ENCODE measurements around the gene CTSF.

Gene CTSF

DNA sequence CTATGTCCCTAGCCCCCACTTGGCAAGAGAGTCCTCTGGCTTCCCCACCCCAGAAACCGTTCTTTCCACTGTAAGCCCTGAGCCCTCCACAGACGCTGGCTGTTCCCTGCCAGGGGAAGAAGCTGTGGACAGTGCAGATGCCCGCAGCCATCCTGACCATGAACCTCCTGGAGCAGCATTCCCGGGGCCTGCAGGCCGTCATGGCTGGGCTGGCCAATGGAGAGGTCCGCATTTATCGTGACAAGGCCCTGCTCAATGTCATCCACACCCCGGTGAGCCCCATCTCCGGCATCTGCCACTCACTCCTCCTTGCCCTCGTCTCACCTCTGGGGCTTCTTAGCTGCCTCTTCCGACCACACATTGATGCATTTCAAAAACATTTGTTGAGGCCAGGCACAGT is 44.8 kb downstream of the CTSF start:
- no peaks in the 10 kb centered on the region for H3K79me2 ChIP-seq (ENCODE audit: low read length)
- no peaks in the 10 kb centered on the region for H3K4me1 ChIP-seq (ENCODE audit: low read length)
- TF ChIP-seq, protein P1, sequence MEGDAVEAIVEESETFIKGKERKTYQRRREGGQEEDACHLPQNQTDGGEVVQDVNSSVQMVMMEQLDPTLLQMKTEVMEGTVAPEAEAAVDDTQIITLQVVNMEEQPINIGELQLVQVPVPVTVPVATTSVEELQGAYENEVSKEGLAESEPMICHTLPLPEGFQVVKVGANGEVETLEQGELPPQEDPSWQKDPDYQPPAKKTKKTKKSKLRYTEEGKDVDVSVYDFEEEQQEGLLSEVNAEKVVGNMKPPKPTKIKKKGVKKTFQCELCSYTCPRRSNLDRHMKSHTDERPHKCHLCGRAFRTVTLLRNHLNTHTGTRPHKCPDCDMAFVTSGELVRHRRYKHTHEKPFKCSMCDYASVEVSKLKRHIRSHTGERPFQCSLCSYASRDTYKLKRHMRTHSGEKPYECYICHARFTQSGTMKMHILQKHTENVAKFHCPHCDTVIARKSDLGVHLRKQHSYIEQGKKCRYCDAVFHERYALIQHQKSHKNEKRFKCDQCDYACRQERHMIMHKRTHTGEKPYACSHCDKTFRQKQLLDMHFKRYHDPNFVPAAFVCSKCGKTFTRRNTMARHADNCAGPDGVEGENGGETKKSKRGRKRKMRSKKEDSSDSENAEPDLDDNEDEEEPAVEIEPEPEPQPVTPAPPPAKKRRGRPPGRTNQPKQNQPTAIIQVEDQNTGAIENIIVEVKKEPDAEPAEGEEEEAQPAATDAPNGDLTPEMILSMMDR (IDR thresholded peaks at IDR 0.05; ENCODE audit: low read depth, low read length): no peak
- TF ChIP-seq EZH2phosphoT487 (IDR thresholded peaks at IDR 0.05; ENCODE audit: low read depth): no peak
- H3K27ac ChIP-seq (ENCODE audit: low read length): no peak overlapping the region
- no peaks in the 10 kb centered on the region for H3K27me3 ChIP-seq (ENCODE audit: low read depth, low read length)
- H2AFZ ChIP-seq (ENCODE audit: low read depth, low read length): no peak overlapping the region
- H4K20me1 ChIP-seq (ENCODE audit: insufficient read depth, low read length): no peaks in the 10 kb centered on the region
- no peaks in the 10 kb centered on the region for H3K9me3 ChIP-seq (ENCODE audit: insufficient read depth, low read length)
- H3K4me2 ChIP-seq (ENCODE audit: low read length): no peak overlapping the region
- H3K36me3 ChIP-seq (replicated peaks; ENCODE audit: low read depth, low read length): peaks cover 18% of the 10 kb centered on the region
- H3K9ac ChIP-seq (ENCODE audit: low read length): no peak overlapping the region
- no peak overlapping the region for H3K4me3 ChIP-seq (ENCODE audit: low read length)

All from OCI-LY3 (cell line).